ENCODE results near the gene TRPT1. TPM values are rescaled to one million over a fixed set of nuclear protein-coding genes. Genes with fewer than 3 reads are reported as not detected.

TRPT1 gene
- total and polyA plus RNA-seq, 9 of the 15 experiments (the other 6 are each of a cell fraction or from before 2014, with no cell fraction given) = 4.6 to 41.7 (median 23.1) TPM

DNA sequence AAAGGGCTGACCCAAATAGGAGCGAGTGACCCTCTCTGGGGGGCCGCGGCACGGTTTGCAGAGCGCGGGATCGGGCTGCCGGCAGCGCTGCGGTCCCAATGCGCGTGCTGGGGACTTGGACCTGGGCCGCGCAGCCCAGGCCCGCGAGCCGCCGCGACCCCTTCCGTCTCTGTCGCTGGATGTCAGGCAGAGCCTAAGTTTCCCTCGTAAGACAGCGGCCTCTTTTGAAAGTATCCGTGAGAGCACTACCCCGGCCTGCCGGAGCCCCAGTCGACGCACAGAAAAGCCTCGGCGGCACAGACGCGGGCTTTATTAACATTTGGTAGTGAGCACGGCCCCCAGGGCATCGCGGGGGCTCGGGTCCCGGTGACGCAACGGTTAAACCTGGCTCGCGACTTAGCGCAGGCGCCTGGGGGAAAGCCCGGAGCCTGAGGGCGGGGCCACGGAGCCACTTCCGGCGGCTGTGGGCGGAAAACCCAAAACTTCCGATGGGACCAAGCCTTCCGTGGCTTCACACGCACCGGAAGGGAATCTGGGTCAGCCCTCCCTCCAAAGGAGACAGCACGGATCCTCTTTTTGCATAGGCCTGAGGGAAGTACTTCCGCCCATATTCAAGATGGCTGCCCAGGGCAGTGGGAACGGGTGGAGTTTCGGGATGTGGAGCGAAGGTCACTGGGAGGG is 43.7 kb upstream of the TRPT1 start (continued):
- TF ChIP-seq, protein P1, sequence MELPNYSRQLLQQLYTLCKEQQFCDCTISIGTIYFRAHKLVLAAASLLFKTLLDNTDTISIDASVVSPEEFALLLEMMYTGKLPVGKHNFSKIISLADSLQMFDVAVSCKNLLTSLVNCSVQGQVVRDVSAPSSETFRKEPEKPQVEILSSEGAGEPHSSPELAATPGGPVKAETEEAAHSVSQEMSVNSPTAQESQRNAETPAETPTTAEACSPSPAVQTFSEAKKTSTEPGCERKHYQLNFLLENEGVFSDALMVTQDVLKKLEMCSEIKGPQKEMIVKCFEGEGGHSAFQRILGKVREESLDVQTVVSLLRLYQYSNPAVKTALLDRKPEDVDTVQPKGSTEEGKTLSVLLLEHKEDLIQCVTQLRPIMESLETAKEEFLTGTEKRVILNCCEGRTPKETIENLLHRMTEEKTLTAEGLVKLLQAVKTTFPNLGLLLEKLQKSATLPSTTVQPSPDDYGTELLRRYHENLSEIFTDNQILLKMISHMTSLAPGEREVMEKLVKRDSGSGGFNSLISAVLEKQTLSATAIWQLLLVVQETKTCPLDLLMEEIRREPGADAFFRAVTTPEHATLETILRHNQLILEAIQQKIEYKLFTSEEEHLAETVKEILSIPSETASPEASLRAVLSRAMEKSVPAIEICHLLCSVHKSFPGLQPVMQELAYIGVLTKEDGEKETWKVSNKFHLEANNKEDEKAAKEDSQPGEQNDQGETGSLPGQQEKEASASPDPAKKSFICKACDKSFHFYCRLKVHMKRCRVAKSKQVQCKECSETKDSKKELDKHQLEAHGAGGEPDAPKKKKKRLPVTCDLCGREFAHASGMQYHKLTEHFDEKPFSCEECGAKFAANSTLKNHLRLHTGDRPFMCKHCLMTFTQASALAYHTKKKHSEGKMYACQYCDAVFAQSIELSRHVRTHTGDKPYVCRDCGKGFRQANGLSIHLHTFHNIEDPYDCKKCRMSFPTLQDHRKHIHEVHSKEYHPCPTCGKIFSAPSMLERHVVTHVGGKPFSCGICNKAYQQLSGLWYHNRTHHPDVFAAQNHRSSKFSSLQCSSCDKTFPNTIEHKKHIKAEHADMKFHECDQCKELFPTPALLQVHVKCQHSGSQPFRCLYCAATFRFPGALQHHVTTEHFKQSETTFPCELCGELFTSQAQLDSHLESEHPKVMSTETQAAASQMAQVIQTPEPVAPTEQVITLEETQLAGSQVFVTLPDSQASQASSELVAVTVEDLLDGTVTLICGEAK (IDR thresholded peaks at IDR 0.05) = peak; percentile 100
- TF ChIP-seq, protein P1 (CRISPR knock-in tag; IDR thresholded peaks at IDR 0.05) = no peak
- TF ChIP-seq GABPA (tag; conservative IDR thresholded peaks at IDR 0.05; ENCODE audit: low read depth) = peak; percentile 99
- TF ChIP-seq, protein P2, sequence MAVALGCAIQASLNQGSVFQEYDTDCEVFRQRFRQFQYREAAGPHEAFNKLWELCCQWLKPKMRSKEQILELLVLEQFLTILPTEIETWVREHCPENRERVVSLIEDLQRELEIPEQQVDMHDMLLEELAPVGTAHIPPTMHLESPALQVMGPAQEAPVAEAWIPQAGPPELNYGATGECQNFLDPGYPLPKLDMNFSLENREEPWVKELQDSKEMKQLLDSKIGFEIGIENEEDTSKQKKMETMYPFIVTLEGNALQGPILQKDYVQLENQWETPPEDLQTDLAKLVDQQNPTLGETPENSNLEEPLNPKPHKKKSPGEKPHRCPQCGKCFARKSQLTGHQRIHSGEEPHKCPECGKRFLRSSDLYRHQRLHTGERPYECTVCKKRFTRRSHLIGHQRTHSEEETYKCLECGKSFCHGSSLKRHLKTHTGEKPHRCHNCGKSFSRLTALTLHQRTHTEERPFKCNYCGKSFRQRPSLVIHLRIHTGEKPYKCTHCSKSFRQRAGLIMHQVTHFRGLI (CRISPR knock-in tag; IDR thresholded peaks at IDR 0.05) = peak; percentile 57; the same call in 1 of the 2 replicates
- TF ChIP-seq, protein P3, sequence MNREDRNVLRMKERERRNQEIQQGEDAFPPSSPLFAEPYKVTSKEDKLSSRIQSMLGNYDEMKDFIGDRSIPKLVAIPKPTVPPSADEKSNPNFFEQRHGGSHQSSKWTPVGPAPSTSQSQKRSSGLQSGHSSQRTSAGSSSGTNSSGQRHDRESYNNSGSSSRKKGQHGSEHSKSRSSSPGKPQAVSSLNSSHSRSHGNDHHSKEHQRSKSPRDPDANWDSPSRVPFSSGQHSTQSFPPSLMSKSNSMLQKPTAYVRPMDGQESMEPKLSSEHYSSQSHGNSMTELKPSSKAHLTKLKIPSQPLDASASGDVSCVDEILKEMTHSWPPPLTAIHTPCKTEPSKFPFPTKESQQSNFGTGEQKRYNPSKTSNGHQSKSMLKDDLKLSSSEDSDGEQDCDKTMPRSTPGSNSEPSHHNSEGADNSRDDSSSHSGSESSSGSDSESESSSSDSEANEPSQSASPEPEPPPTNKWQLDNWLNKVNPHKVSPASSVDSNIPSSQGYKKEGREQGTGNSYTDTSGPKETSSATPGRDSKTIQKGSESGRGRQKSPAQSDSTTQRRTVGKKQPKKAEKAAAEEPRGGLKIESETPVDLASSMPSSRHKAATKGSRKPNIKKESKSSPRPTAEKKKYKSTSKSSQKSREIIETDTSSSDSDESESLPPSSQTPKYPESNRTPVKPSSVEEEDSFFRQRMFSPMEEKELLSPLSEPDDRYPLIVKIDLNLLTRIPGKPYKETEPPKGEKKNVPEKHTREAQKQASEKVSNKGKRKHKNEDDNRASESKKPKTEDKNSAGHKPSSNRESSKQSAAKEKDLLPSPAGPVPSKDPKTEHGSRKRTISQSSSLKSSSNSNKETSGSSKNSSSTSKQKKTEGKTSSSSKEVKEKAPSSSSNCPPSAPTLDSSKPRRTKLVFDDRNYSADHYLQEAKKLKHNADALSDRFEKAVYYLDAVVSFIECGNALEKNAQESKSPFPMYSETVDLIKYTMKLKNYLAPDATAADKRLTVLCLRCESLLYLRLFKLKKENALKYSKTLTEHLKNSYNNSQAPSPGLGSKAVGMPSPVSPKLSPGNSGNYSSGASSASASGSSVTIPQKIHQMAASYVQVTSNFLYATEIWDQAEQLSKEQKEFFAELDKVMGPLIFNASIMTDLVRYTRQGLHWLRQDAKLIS (CRISPR knock-in tag; IDR thresholded peaks at IDR 0.05) = peak; percentile 91; the same call in 1 of the 2 replicates
- TF ChIP-seq ARID2 (IDR thresholded peaks at IDR 0.05) = no peak
- TF ChIP-seq ZNF699 (CRISPR knock-in tag; IDR thresholded peaks at IDR 0.05; ENCODE audit: insufficient replicate concordance) = no peak
- no peak for TF ChIP-seq TAF7 (tag; IDR thresholded peaks at IDR 0.05)
- peak; percentile 94 for TF ChIP-seq LCOR (CRISPR knock-in tag; IDR thresholded peaks at IDR 0.05)
- TF ChIP-seq, protein P4, sequence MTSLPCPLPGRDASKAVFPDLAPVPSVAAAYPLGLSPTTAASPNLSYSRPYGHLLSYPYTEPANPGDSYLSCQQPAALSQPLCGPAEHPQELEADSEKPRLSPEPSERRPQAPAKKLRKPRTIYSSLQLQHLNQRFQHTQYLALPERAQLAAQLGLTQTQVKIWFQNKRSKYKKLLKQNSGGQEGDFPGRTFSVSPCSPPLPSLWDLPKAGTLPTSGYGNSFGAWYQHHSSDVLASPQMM (CRISPR knock-in tag; IDR thresholded peaks at IDR 0.05) = no peak
- TF ChIP-seq LEF1 (IDR thresholded peaks at IDR 0.05) = no peak
- no peak; the same call in 1 of the 2 replicates for TF ChIP-seq NFRKB (IDR thresholded peaks at IDR 0.05; ENCODE audit: low read depth)
- TF ChIP-seq TEAD1 (CRISPR knock-in tag; IDR thresholded peaks at IDR 0.05) = 0 out of 4 replicates have a peak, but pooled peaks of 1 of the 2 experiments have one; percentile 10
